Stimulated activated CD4-positive, alpha-beta T cell treated with anti-CD3 and anti-CD28 coated beads, Interleukin-1b, Interleukin-23, amount 100 ng/mL, for 48 hours (primary cell): ENCODE results near the gene CFAP300.

Experiments used
- DNase-seq: peaks from one replicate; pipeline ENCODE4 v3.0.0-alpha.2; 2020

The CFAP300 gene

DNA sequence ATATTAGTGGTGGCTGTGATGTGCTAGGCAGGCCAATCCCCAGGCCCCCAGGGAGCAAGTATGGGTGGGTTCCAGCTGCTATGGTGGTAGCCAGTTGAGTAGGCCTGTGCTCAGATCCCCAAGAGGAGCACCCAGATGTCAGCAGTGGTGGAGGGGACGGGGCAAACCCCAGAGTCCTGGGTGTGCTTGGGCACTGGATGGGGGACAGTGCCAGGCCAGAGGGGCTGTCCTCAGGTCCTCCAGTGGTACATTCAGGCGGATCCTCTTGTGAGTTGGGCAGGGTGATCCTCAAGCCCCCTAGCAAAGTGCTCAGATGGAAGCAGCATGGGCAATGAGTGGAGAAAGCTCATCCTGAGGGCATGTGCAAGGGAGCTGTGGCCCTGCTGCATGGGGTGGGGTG is 26.0 kb downstream of the CFAP300 start:
- no peak for DNase-seq

GRCh38 chr11:102079625-102080024 is 32.4 kb downstream of the CFAP300 start:
- DNase-seq, result no peak

GRCh38 chr11:102081313-102081712 is 34.1 kb downstream of the CFAP300 start:
- DNase-seq, result no peak

- no peak for DNase-seq
These were observed 38.8 kb downstream of the CFAP300 start for GRCh38 chr11:102085864-102086551.

DNA sequence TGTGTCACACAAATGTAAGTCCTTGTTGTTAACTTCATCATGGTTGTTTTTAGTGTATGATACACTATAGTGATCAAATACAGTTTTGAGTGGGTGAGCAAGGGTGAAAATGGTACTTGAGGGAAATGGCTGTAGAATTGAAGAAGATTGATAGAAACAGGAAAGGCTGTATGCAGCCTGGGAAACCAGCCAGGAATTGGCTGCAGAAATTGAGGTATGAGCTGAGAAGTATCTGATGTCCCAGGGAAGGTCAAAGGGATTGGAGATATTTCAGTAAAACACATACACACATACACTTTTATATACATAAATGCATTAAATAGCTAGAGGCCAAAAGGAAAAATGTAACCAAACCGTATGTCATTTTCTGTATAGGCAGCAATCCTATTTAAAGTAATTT is 49.9 kb downstream of the CFAP300 start:
- no peak for DNase-seq

GRCh38 chr11:102099755-102100154 is 52.5 kb downstream of the CFAP300 start:
- DNase-seq, result no peak

- no peak for DNase-seq
These were observed 61.6 kb downstream of the CFAP300 start for GRCh38 chr11:102108734-102109440.

GRCh38 chr11:102109896-102110760 is 62.9 kb downstream of the CFAP300 start, which contains the start of gene YAP1:
TSS of gene YAP1 (plus strand) at chr11:102110447. CDS start at chr11:102110849, 402 bp downstream.
- peak; percentile 57 for DNase-seq

- DNase-seq, result no peak
These were observed 63.4 kb downstream of the CFAP300 start for GRCh38 chr11:102110761-102111010.

DNA sequence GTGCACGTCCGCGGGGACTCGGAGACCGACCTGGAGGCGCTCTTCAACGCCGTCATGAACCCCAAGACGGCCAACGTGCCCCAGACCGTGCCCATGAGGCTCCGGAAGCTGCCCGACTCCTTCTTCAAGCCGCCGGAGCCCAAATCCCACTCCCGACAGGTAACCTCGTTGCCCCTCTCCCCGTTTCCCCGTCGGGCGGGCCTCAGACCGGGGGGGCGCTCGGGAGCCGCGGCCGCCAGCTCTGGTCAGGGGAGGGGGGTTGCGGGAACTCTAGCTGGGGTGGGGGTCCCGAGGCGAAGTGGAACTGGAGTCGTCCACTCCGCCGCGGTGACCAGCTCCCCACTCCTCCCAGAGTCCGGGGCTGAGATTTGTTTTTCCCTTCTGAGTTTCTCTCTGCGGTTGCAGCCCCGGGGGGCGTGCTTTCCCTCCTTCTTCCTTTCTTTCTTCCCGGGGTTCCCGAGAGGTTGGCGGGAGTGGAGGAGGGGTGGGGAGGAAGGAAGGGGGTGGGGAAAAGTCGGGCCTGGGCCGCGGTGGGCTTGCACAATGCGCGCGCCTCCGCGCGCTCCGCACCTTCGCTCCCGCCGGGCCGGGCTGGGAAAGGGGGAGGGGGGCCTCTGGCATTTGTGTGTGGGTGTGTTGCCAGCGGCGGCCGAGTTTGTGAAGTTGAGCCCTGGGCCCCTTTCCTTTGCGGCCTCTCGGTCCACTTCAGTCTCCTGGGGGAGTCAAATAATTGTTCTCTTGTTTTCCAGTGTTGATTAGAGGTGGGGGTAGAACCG is 64.0 kb downstream of the CFAP300 start:
- DNase-seq, result no peak

GRCh38 chr11:102111787-102112508 is 64.7 kb downstream of the CFAP300 start:
- peak; percentile 13 for DNase-seq

DNA sequence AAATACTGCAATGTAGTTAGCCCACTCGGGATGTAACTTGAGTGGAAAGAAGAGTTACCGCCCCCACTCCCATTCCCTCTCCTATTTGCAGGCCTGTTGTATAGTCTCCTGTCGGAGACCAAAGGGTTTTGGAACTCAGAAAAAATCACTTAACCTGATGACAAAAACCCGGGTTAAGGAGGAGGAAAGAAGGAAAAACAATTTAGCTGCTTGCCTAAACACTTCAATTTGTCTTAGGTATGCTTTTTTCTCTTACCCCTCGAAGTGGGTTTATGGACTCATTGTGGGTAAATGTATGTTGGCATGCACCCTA is 65.2 kb downstream of the CFAP300 start:
- no peak for DNase-seq

GRCh38 chr11:102114032-102114431 is 66.8 kb downstream of the CFAP300 start:
- no peak for DNase-seq

DNA sequence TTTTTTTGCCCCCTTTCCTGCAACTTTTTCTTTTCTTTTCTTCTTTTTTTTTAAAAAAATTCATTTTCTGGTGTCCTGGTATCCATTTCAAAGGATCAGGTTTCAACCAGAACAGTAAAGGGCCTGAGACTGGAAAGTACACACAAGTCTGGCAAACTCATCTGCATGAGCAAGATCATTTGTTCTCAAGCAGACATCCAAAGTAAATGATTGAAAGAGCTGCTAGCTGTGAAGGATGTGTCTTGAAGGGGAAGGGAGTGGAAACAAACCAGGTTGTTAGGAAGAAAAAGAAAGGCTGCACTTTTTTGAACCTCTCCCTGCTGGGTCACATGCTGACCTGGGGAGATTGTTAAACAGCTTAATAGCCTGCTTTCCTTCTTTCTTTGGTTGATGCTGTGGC is 68.3 kb downstream of the CFAP300 start:
- DNase-seq, result no peak

DNA sequence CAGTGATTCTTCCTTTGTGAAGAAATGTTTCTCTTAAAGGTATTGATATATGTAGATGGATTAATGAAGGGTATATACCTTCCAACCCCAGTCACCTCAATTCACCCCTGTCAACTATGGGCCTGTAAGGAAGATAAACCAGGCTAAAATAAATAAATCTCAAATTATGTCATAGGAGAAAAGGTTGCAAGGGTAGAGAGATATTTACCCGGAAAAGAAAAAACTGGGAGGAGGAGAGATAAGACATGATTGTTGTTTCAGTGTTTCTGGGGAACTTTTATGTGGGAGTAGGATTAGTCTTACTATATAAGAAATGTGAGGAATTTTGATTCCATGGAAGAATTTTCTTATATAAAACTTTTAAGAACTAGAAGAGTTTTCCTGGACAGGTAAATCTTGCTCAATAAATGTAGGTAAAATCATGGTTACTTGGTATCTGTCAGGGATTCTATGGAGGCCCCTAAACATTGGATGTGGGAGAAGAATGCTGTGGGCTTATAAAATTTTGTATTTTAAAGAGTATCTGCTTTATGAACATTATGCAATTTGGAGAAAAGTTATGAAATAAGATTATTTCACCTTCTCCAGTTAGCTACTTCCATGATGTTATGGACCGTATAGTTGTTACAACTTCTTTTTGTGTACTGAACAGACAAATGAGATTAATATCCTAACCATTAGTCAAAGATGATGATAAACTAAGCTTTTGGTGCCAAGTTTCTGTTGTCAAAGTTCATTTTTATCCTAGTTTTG is 69.4 kb downstream of the CFAP300 start:
- no peak for DNase-seq

DNA sequence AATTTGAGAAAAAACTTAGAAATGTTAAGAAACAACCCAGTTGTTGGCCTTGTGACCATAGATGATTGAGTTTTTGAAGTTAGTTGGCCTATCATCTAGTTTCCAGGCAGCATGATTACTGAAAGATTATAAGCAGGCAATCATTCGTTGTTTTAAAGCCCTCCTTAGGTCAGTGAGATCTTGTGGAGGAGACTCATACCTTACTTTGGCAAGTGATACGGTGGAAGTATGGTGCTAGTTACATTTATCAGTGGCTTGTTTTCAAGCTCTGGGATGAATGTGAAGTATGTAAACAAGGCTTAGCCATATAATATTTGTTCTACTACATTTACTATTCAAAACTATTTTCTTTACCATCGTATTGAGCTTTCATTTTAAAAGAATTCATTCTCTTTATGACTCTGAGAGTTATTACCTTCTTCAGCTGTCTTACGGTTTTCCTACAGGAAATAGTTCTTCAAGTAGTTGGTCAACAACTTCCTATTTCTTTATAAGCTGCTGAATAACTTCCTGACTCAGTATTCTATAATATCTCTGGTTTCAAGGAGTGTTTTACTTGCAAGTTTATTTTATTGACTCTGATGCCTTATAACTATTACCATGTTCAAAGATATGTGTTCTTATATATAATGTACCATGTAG is 70.4 kb downstream of the CFAP300 start:
- DNase-seq, result no peak

DNA sequence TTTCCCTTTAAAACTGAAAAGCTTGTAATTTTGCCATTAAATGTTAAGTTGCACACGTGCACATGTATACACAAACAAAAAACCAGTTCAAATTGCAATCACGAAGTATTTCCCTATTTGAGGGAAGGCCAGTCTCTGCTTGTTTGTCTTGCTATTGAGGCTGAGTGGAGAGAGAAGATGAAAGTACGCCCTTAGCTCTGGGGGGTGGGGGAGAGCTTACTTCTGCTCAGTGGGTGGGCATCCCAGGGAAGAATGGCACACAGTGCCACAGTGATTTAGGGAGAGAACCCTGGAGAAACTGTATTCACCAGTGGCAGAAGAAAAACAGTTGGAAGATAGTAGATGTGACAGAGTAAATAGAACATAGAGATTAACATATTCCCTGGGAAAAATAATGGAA is 71.7 kb downstream of the CFAP300 start:
- DNase-seq, result no peak

DNA sequence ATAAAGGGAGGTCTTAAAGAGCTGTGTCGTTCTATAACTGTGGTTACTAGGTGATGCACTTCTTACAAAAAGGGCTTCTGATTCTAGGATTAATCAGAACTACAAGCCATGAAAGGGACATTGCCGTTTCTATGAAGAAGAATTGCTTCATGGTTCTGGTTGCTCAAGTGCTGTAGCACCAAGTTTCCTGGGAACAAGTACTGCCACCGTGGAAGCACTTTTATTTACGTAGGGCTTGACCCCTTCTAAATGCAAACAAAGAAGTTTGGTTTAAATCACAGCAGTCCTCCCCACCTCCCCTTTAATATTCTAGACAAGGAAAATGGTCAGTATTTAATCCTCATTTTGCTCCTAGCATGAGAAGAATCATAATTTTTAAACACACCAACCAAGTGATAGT is 72.8 kb downstream of the CFAP300 start:
- DNase-seq, result no peak

DNA sequence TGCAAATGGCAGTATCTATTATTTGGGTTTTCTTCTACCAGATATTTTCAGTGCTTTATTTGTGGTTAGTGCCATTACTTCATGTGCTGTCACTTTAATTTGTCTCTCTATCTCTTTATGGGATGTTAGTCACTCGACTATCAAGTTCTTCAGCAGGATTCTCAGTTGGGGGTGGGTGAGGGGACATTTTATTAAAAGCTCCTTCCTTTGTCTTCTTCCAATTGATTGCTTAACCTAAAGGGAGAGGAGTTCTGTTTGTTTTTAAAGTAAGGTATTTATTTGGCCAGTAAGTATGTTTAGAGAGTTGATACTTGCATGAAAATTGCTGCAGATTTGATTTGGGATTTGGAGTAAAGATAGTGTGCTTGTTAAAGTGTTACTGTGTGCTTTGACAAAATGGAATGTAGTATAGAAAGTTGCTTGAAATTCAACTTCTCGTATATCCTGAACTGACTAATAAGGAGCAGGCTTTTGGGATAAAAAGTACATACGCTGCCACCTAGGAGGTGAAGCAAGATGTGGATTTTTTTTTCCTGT is 73.3 kb downstream of the CFAP300 start:
- DNase-seq, result no peak

DNA sequence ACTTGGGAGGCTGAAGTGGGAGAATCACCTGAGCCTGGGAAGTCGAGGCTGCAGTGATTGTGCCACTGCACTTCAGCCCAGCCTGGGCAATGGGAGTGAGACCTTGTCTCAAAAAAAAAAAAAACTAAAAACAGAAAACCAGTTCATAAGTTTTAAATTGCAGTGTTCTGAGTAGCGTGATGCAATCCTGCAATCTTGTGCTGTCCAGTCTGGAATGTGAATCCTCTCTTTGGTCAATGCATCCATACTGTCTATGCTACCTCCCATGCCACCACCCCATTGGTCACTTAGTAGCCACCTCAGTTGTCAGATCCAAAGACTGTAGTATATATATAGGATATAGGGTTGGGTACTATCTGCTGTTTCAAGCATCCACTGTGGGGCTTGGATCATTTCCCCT is 74.1 kb downstream of the CFAP300 start:
- no peak for DNase-seq
